HCT116 (cell line): ENCODE results near the gene KCNJ10.

Source experiments
- CTCF ChIP-seq, 3 experiments: fragments of 200-600 bp in 1 of 3; sonication (generic) in 1 of 3; IDR thresholded peaks in 2 of 3; conservative IDR thresholded peaks in 1 of 3; 2 replicates each; pipeline ENCODE4 v1.5.1; 2012 to 2017; ENCODE audit warnings: low read depth in 2 of 3, low read length in 2 of 3, antibody characterized with exemption in 1 of 3, borderline replicate concordance in 1 of 3, control low read depth in 1 of 3, mild to moderate bottlenecking in 1 of 3, mixed read lengths in 1 of 3, mixed run types in 1 of 3, moderate library complexity in 1 of 3; ENCODE audit not compliant: insufficient read depth in 1 of 3
- EZH2phosphoT487 ChIP-seq: fragments of 200-600 bp; IDR thresholded peaks from 2 replicates; pipeline ENCODE4 v1.6.1; 2018; ENCODE audit warnings: antibody characterized with exemption, borderline replicate concordance

- no peak for TF ChIP-seq EZH2phosphoT487
- no peak for TF ChIP-seq CTCF (IDR thresholded peaks at IDR 0.05 in 2 of 3, conservative IDR thresholded peaks at IDR 0.05 in 1 of 3; ENCODE audit: borderline replicate concordance in 1 of 3, insufficient read depth in 1 of 3, low read depth in 2 of 3, low read length in 2 of 3)
Observed at GRCh38 chr1:160070243-160071163, 543 bp upstream of the KCNJ10 start.
